ENCODE results near the gene APBA2.
A peak's percentile ranks its signal among the peaks of the same experiment; 100 is the strongest.

Gene APBA2

GRCh38 chr15:28909958-28910500, 24.3 kb downstream of the APBA2 start:
- Mint-ChIP-seq H3K27me3 (peaks cover under 1% of the 10 kb centered on the region), H3K4me1 (peaks cover 7% of the 10 kb centered on the region), H3K4me3 (no peak overlapping the region), H3K27ac (no peak overlapping the region), H3K36me3 (peaks cover 1% of the 10 kb centered on the region), H3K9me3 (no peaks in the 10 kb centered on the region)
- CTCF ChIA-PET: no interaction called here
- DNase-seq: no peak

- CTCF ChIA-PET: interaction anchor here (1.5 kb wide), 1 partner anchor 10 kb away, joined by 5 read pairs; no protein-coding TSS in a partner anchor
- DNase-seq: no peak
- peaks cover 1% of the 10 kb centered on the region for H3K36me3 Mint-ChIP-seq
- H3K4me3 Mint-ChIP-seq: no peak overlapping the region
- H3K4me1 Mint-ChIP-seq: peaks cover 3% of the 10 kb centered on the region
- no peaks in the 10 kb centered on the region for H3K9me3 Mint-ChIP-seq
- H3K27ac Mint-ChIP-seq: no peak overlapping the region
- H3K27me3 Mint-ChIP-seq: no peaks in the 10 kb centered on the region
These were observed 25.6 kb downstream of the APBA2 start for GRCh38 chr15:28911310-28911931.

- CTCF ChIA-PET: interaction anchor here (1.5 kb wide), 1 partner anchor 9 kb away, joined by 5 read pairs; no protein-coding TSS in a partner anchor
- Mint-ChIP-seq H3K4me1 (peaks cover 3% of the 10 kb centered on the region), H3K27me3 (no peaks in the 10 kb centered on the region), H3K36me3 (peaks cover 1% of the 10 kb centered on the region), H3K9me3 (no peaks in the 10 kb centered on the region), H3K27ac (no peak overlapping the region), H3K4me3 (no peak overlapping the region)
- peak; percentile 32 for DNase-seq
These were observed 26.6 kb downstream of the APBA2 start for GRCh38 chr15:28912422-28912821.

- CTCF ChIA-PET: interaction anchor here (1.1 to 1.5 kb wide), 2 partner anchors 8 to 11 kb away, joined by 3 to 5 read pairs; no protein-coding TSS in a partner anchor
- peaks cover 10% of the 10 kb centered on the region for H3K4me1 Mint-ChIP-seq
These were observed 27.5 kb downstream of the APBA2 start for GRCh38 chr15:28913171-28913765.

GRCh38 chr15:28914046-28914445, 28.3 kb downstream of the APBA2 start:
- no peak for DNase-seq
- H3K27ac Mint-ChIP-seq: no peak overlapping the region
- peaks cover 12% of the 10 kb centered on the region for H3K4me1 Mint-ChIP-seq
- H3K36me3 Mint-ChIP-seq: no peaks in the 10 kb centered on the region
- H3K27me3 Mint-ChIP-seq: peaks cover 3% of the 10 kb centered on the region
- H3K4me3 Mint-ChIP-seq: no peak overlapping the region
- CTCF ChIA-PET: interaction anchor here (1.1 kb wide), 1 partner anchor 11 kb away, joined by 3 read pairs; no protein-coding TSS in a partner anchor
- no peaks in the 10 kb centered on the region for H3K9me3 Mint-ChIP-seq

More at GRCh38 chr15:28913171-28913765, 27.5 kb downstream of the APBA2 start:
- no peak overlapping the region for H3K27ac Mint-ChIP-seq
- H3K4me3 Mint-ChIP-seq: no peak overlapping the region
- H3K27me3 Mint-ChIP-seq: peaks cover 3% of the 10 kb centered on the region
- DNase-seq: no peak
- H3K9me3 Mint-ChIP-seq: no peaks in the 10 kb centered on the region
- H3K36me3 Mint-ChIP-seq: peaks cover 1% of the 10 kb centered on the region

GRCh38 chr15:28914483-28915023, 28.8 kb downstream of the APBA2 start:
- CTCF ChIA-PET: interaction anchor here (1.1 kb wide), 1 partner anchor 12 kb away, joined by 3 read pairs; no protein-coding TSS in a partner anchor
- no peaks in the 10 kb centered on the region for H3K36me3 Mint-ChIP-seq
- H3K27ac Mint-ChIP-seq: no peak overlapping the region
- H3K9me3 Mint-ChIP-seq: no peaks in the 10 kb centered on the region
- DNase-seq: no peak
- no peak overlapping the region for H3K4me3 Mint-ChIP-seq
- peaks cover 3% of the 10 kb centered on the region for H3K27me3 Mint-ChIP-seq
- H3K4me1 Mint-ChIP-seq: peaks cover 17% of the 10 kb centered on the region

GRCh38 chr15:28915041-28915810, 29.5 kb downstream of the APBA2 start:
- Mint-ChIP-seq H3K27me3 (peaks cover 3% of the 10 kb centered on the region), H3K9me3 (no peaks in the 10 kb centered on the region), H3K27ac (no peak overlapping the region), H3K4me1 (peaks cover 24% of the 10 kb centered on the region), H3K36me3 (peaks cover 3% of the 10 kb centered on the region), H3K4me3 (no peak overlapping the region)
- DNase-seq: no peak
- CTCF ChIA-PET: no interaction called here

- H3K27ac Mint-ChIP-seq: no peak overlapping the region
- H3K27me3 Mint-ChIP-seq: peaks cover 3% of the 10 kb centered on the region
- peaks cover 3% of the 10 kb centered on the region for H3K36me3 Mint-ChIP-seq
- CTCF ChIA-PET: no interaction called here
- H3K4me3 Mint-ChIP-seq: no peak overlapping the region
- no peaks in the 10 kb centered on the region for H3K9me3 Mint-ChIP-seq
- no peak for DNase-seq
- peaks cover 31% of the 10 kb centered on the region for H3K4me1 Mint-ChIP-seq
These were observed 30.2 kb downstream of the APBA2 start for GRCh38 chr15:28915935-28916334.

- peaks cover 41% of the 10 kb centered on the region for H3K4me1 Mint-ChIP-seq
- H3K4me3 Mint-ChIP-seq: no peak overlapping the region
- CTCF ChIA-PET: no interaction called here
- H3K27ac Mint-ChIP-seq: no peak overlapping the region
- H3K9me3 Mint-ChIP-seq: no peaks in the 10 kb centered on the region
- peaks cover 3% of the 10 kb centered on the region for H3K27me3 Mint-ChIP-seq
- DNase-seq: no peak
- peaks cover 6% of the 10 kb centered on the region for H3K36me3 Mint-ChIP-seq
These were observed 32.0 kb downstream of the APBA2 start for GRCh38 chr15:28917791-28918140.

- peaks cover 3% of the 10 kb centered on the region for H3K27me3 Mint-ChIP-seq
- no peak overlapping the region for H3K27ac Mint-ChIP-seq
- H3K4me1 Mint-ChIP-seq: peaks cover 43% of the 10 kb centered on the region
- no peak for DNase-seq
- peaks cover 11% of the 10 kb centered on the region for H3K36me3 Mint-ChIP-seq
- H3K4me3 Mint-ChIP-seq: no peak overlapping the region
- CTCF ChIA-PET: no interaction called here
- H3K9me3 Mint-ChIP-seq: no peaks in the 10 kb centered on the region
These were observed 32.6 kb downstream of the APBA2 start for GRCh38 chr15:28918141-28918983.

GRCh38 chr15:28919201-28919635, 33.4 kb downstream of the APBA2 start:
- peaks cover 3% of the 10 kb centered on the region for H3K27me3 Mint-ChIP-seq
- H3K9me3 Mint-ChIP-seq: no peaks in the 10 kb centered on the region
- peaks cover 17% of the 10 kb centered on the region for H3K36me3 Mint-ChIP-seq
- peaks cover 47% of the 10 kb centered on the region for H3K4me1 Mint-ChIP-seq
- H3K27ac Mint-ChIP-seq: peak overlapping the region; percentile 67
- CTCF ChIA-PET: no interaction called here
- peak; percentile 66 for DNase-seq
- H3K4me3 Mint-ChIP-seq: peak overlapping the region; percentile 37

- CTCF ChIA-PET: interaction anchor here (1.3 to 1.7 kb wide), 2 partner anchors 8 to 28 kb away, joined by 5 read pairs; no protein-coding TSS in a partner anchor
- no peaks in the 10 kb centered on the region for H3K9me3 Mint-ChIP-seq
- H3K4me1 Mint-ChIP-seq: peaks cover 55% of the 10 kb centered on the region
- peak; percentile 34 for DNase-seq
- H3K36me3 Mint-ChIP-seq: peaks cover 22% of the 10 kb centered on the region
- H3K27me3 Mint-ChIP-seq: peaks cover 3% of the 10 kb centered on the region
- peak overlapping the region; percentile 67 for H3K27ac Mint-ChIP-seq
- peak overlapping the region; percentile 37 for H3K4me3 Mint-ChIP-seq
These were observed 34.2 kb downstream of the APBA2 start for GRCh38 chr15:28919679-28920655.
